ENCODE results near the gene TCF4. TPM values are rescaled to one million over a fixed set of nuclear protein-coding genes. Genes with fewer than 3 reads are reported as not detected.

TCF4 gene
- total RNA-seq, 6 experiments from 2014 or later, result 50.4 to 71.1 (median 59.0) TPM

- Mint-ChIP-seq H3K27me3 (ENCODE audit: insufficient read depth) (no peaks in the 10 kb centered on the region), H3K27ac (no peak overlapping the region), H3K4me3 (no peak overlapping the region), H3K36me3 (ENCODE audit: low read depth) (peaks cover 10% of the 10 kb centered on the region), H3K9me3 (no peaks in the 10 kb centered on the region), H3K4me1 (ENCODE audit: low read depth) (peaks cover 77% of the 10 kb centered on the region)
- no peak for DNase-seq
- no peak for TF ChIP-seq CTCF (IDR thresholded peaks at IDR 0.05)
Measured at GRCh38 chr18:55289775-55290174, 298.2 kb downstream of the TCF4 start.

GRCh38 chr18:55289048-55289447 lies 298.9 kb downstream of the TCF4 start:
- no peaks in the 10 kb centered on the region for H3K27me3 Mint-ChIP-seq (ENCODE audit: insufficient read depth)
- no peak for TF ChIP-seq CTCF (IDR thresholded peaks at IDR 0.05)
- no peak overlapping the region for H3K27ac Mint-ChIP-seq
- DNase-seq, result no peak
- peaks cover 82% of the 10 kb centered on the region for H3K4me1 Mint-ChIP-seq (ENCODE audit: low read depth)
- peaks cover 3% of the 10 kb centered on the region for H3K36me3 Mint-ChIP-seq (ENCODE audit: low read depth)
- no peaks in the 10 kb centered on the region for H3K9me3 Mint-ChIP-seq
- no peak overlapping the region for H3K4me3 Mint-ChIP-seq

- TF ChIP-seq CTCF (IDR thresholded peaks at IDR 0.05), result no peak
- Mint-ChIP-seq H3K27me3 (ENCODE audit: insufficient read depth) (no peaks in the 10 kb centered on the region), H3K4me1 (ENCODE audit: low read depth) (peaks cover 82% of the 10 kb centered on the region), H3K36me3 (ENCODE audit: low read depth) (no peaks in the 10 kb centered on the region; the same call in 1 of the 2 replicates), H3K27ac (peak overlapping the region; percentile 75), H3K9me3 (no peaks in the 10 kb centered on the region), H3K4me3 (no peak overlapping the region)
- DNase-seq, result no peak
Measured at GRCh38 chr18:55287935-55288868, 299.8 kb downstream of the TCF4 start.

GRCh38 chr18:55287149-55287806 lies 300.7 kb downstream of the TCF4 start:
- no peaks in the 10 kb centered on the region; the same call in 1 of the 2 replicates for H3K27me3 Mint-ChIP-seq (ENCODE audit: insufficient read depth)
- H3K4me1 Mint-ChIP-seq (ENCODE audit: low read depth), result peaks cover 79% of the 10 kb centered on the region
- H3K27ac Mint-ChIP-seq, result peak overlapping the region; percentile 75
- TF ChIP-seq CTCF (IDR thresholded peaks at IDR 0.05), result no peak
- H3K36me3 Mint-ChIP-seq (ENCODE audit: low read depth), result no peaks in the 10 kb centered on the region; the same call in 1 of the 2 replicates
- peak overlapping the region; percentile 56 for H3K4me3 Mint-ChIP-seq
- H3K9me3 Mint-ChIP-seq, result no peaks in the 10 kb centered on the region
- no peak for DNase-seq

GRCh38 chr18:55286257-55286825 lies 301.7 kb downstream of the TCF4 start:
- no peak for TF ChIP-seq CTCF (IDR thresholded peaks at IDR 0.05)
- DNase-seq, result no peak
- H3K36me3 Mint-ChIP-seq (ENCODE audit: low read depth), result no peaks in the 10 kb centered on the region; the same call in 1 of the 2 replicates
- H3K9me3 Mint-ChIP-seq, result no peaks in the 10 kb centered on the region
- no peaks in the 10 kb centered on the region; the same call in 1 of the 2 replicates for H3K27me3 Mint-ChIP-seq (ENCODE audit: insufficient read depth)
- H3K27ac Mint-ChIP-seq, result peak overlapping the region; percentile 43
- peaks cover 70% of the 10 kb centered on the region for H3K4me1 Mint-ChIP-seq (ENCODE audit: low read depth)
- no peak overlapping the region for H3K4me3 Mint-ChIP-seq

All from HFFc6 (cell line).